A673 (cell line): ENCODE results near the gene CRELD2.

ENCODE experiments used
- CTCF ChIP-seq: fragments of 300-800, 200-600 bp; sonication (generic); conservative IDR thresholded peaks from 2 replicates; pipeline ENCODE4 v1.5.1; 2017; ENCODE audit warnings: low read depth, mild to moderate bottlenecking, antibody characterized with exemption, low read length, moderate library complexity, mixed read lengths
- EZH2 ChIP-seq: fragments of 200-600 bp; sonication (generic); IDR thresholded peaks from 2 replicates; pipeline ENCODE4 v1.6.1; 2017; ENCODE audit warnings: borderline replicate concordance, low read depth, mild to moderate bottlenecking, mixed read lengths, antibody characterized with exemption, low read length; ENCODE audit not compliant: poor library complexity, severe bottlenecking

GRCh38 chr22:49964136-49965090 lies 46.0 kb downstream of the CRELD2 start:
- TF ChIP-seq CTCF (no peak), EZH2 (no peak)
